GM23248 (cell line): ENCODE data around the gene DMBT1.

Source experiments
- EZH2 ChIP-seq: fragments of 200-600 bp; sonication (generic); IDR thresholded peaks from 2 replicates; pipeline ENCODE4 v1.6.1; 2018; ENCODE audit warnings: antibody characterized with exemption, mild to moderate bottlenecking; ENCODE audit not compliant: insufficient read depth, poor library complexity, severe bottlenecking
- EZH2phosphoT487 ChIP-seq: fragments of 200-600 bp; sonication (generic); IDR thresholded peaks from 2 replicates; pipeline ENCODE4 v1.6.1; 2018; ENCODE audit warnings: antibody characterized with exemption, moderate library complexity, mild to moderate bottlenecking, low read depth; ENCODE audit not compliant: insufficient read depth

GRCh38 chr10:122515588-122516231, 44.8 kb upstream of the DMBT1 start:
- TF ChIP-seq EZH2 (no peak), EZH2phosphoT487 (no peak)
